DND-41 (cell line): ENCODE results near the gene DOCK9.

Experiments used
- ATAC-seq: fragments of 200-7000 bp; cut with Tn5 transposase; 3 replicates; pipeline ENCODE4 v1.9.1; 2021; ENCODE audit warnings: low read depth; ENCODE audit not compliant: insufficient read depth
- DNase-seq: peaks from one replicate; pipeline ENCODE4 v3.0.0-alpha.2; 2020
- H2AFZ ChIP-seq: 2 replicates; pipeline ENCODE4 v1.6.0; 2012; ENCODE audit warnings: low read depth, low read length
- H3K27ac ChIP-seq: 2 replicates; pipeline ENCODE4 v1.5.1; 2012; ENCODE audit warnings: low read length, inconsistent platforms
- H3K27me3 ChIP-seq: fragments of 200-600 bp; sonication (generic); 2 replicates; pipeline ENCODE4 v1.6.0; 2012; ENCODE audit warnings: low read length, mild to moderate bottlenecking, inconsistent platforms; ENCODE audit not compliant: insufficient read depth, poor library complexity
- H3K36me3 ChIP-seq: 2 replicates; pipeline ENCODE4 v1.5.1; 2012; ENCODE audit warnings: low read length, inconsistent platforms; ENCODE audit not compliant: insufficient read depth
- H3K4me1 ChIP-seq: 2 replicates; pipeline ENCODE4 v1.5.1; 2012; ENCODE audit warnings: mild to moderate bottlenecking, low read length; ENCODE audit not compliant: insufficient read depth
- H3K4me2 ChIP-seq: 2 replicates; pipeline ENCODE4 v1.6.0; 2012; ENCODE audit warnings: mild to moderate bottlenecking, moderate library complexity, low read length, inconsistent platforms; ENCODE audit not compliant: insufficient read depth
- H3K4me3 ChIP-seq, 2 experiments: fragments of 200-600 bp in 1 of 2; shearing (Covaris generic) in 1 of 2; 2 replicates each; pipeline ENCODE4 v1.5.1; 2012 to 2016; ENCODE audit warnings: inconsistent platforms in 2 of 2, low read length in 2 of 2, mild to moderate bottlenecking in 2 of 2, low read depth in 1 of 2, moderate library complexity in 1 of 2
- H3K79me2 ChIP-seq: 2 replicates; pipeline ENCODE4 v1.6.0; 2012; ENCODE audit warnings: low read length, inconsistent platforms; ENCODE audit not compliant: insufficient read depth
- H3K9ac ChIP-seq: 2 replicates; pipeline ENCODE4 v1.6.0; 2012; ENCODE audit warnings: low read depth, mild to moderate bottlenecking, inconsistent platforms, low read length, moderate library complexity
- H3K9me3 ChIP-seq: 2 replicates; pipeline ENCODE4 v1.5.1; 2012; ENCODE audit warnings: low read length, moderate library complexity, mild to moderate bottlenecking, inconsistent platforms; ENCODE audit not compliant: insufficient read depth, severe bottlenecking
- H4K20me1 ChIP-seq: 2 replicates; pipeline ENCODE4 v1.6.0; 2012; ENCODE audit warnings: low read length; ENCODE audit not compliant: insufficient read depth
- EZH2 ChIP-seq: IDR thresholded peaks from 3 replicates; pipeline ENCODE4 v1.6.1; 2012; ENCODE audit warnings: borderline replicate concordance, low read depth, mild to moderate bottlenecking, moderate library complexity, low read length, inconsistent platforms; ENCODE audit not compliant: severe bottlenecking
- TF ChIP-seq, protein P1 (sequence below): IDR thresholded peaks from 2 replicates; pipeline ENCODE4 v1.5.1; 2012; ENCODE audit warnings: borderline replicate concordance, low read length, moderate library complexity, mild to moderate bottlenecking; ENCODE audit not compliant: poor library complexity, severe bottlenecking; ENCODE audit errors: extremely low read depth

Gene DOCK9

GRCh38 chr13:98844021-98844420 lies 133.8 kb downstream of the DOCK9 start:
- DNase-seq (no peak), ATAC-seq (no peak)
- Histone ChIP-seq H3K4me2 (no peak overlapping the region), H3K4me1 (no peaks in the 10 kb centered on the region), H3K4me3 (no peak overlapping the region), H3K27ac (no peak overlapping the region), H2AFZ (no peak overlapping the region), H3K79me2 (no peaks in the 10 kb centered on the region), H3K9me3 (no peaks in the 10 kb centered on the region), H3K27me3 (no peaks in the 10 kb centered on the region), H3K36me3 (peaks cover 12% of the 10 kb centered on the region), H3K9ac (no peak overlapping the region), H4K20me1 (no peaks in the 10 kb centered on the region)
- TF ChIP-seq, protein P1, sequence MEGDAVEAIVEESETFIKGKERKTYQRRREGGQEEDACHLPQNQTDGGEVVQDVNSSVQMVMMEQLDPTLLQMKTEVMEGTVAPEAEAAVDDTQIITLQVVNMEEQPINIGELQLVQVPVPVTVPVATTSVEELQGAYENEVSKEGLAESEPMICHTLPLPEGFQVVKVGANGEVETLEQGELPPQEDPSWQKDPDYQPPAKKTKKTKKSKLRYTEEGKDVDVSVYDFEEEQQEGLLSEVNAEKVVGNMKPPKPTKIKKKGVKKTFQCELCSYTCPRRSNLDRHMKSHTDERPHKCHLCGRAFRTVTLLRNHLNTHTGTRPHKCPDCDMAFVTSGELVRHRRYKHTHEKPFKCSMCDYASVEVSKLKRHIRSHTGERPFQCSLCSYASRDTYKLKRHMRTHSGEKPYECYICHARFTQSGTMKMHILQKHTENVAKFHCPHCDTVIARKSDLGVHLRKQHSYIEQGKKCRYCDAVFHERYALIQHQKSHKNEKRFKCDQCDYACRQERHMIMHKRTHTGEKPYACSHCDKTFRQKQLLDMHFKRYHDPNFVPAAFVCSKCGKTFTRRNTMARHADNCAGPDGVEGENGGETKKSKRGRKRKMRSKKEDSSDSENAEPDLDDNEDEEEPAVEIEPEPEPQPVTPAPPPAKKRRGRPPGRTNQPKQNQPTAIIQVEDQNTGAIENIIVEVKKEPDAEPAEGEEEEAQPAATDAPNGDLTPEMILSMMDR, result no peak

DNA sequence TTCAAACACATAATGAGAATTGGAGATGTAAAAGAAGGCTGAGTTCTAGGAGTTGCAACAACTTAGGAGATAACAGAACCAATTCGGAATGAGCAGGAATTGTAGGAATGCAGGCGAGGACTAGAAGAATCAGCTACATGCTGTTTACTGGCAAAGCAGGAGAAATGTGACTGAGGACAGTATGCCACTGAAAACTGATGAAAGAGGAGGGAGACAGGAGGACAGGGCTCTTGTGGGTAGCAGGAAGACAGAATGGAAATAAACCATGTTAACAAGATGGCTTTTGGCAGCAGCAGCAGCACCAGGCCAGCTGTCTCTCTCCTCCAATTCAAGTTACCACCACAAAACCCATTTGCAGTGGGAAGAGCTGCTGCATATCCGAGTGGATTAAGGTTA lies 134.4 kb downstream of the DOCK9 start:
- no peak overlapping the region for H3K27ac ChIP-seq
- H3K4me1 ChIP-seq, result no peaks in the 10 kb centered on the region
- no peak overlapping the region for H2AFZ ChIP-seq
- ATAC-seq (no peak), DNase-seq (no peak)
- peaks cover 12% of the 10 kb centered on the region for H3K36me3 ChIP-seq
- H3K4me2 ChIP-seq, result no peak overlapping the region
- no peak for TF ChIP-seq EZH2
- TF ChIP-seq, protein P1, result no peak
- H3K9ac ChIP-seq, result no peak overlapping the region
- H3K4me3 ChIP-seq, result no peak overlapping the region
- H3K9me3 ChIP-seq, result no peaks in the 10 kb centered on the region
- no peaks in the 10 kb centered on the region for H3K79me2 ChIP-seq
- H4K20me1 ChIP-seq, result no peaks in the 10 kb centered on the region
- H3K27me3 ChIP-seq, result no peaks in the 10 kb centered on the region

- Histone ChIP-seq H3K27ac (no peak overlapping the region), H3K36me3 (peaks cover 12% of the 10 kb centered on the region), H3K79me2 (no peaks in the 10 kb centered on the region), H3K27me3 (no peaks in the 10 kb centered on the region), H2AFZ (no peak overlapping the region), H3K4me3 (no peak overlapping the region), H3K9ac (no peak overlapping the region), H3K4me1 (no peaks in the 10 kb centered on the region), H3K9me3 (no peaks in the 10 kb centered on the region), H4K20me1 (no peaks in the 10 kb centered on the region), H3K4me2 (no peak overlapping the region)
- ATAC-seq, result peak; percentile 90
- no peak for TF ChIP-seq EZH2
- TF ChIP-seq, protein P1, result peak; percentile 84
- DNase-seq, result peak; percentile 76
Observed at GRCh38 chr13:98842858-98843481, 134.9 kb downstream of the DOCK9 start.

GRCh38 chr13:98842070-98842469 lies 135.8 kb downstream of the DOCK9 start:
- Histone ChIP-seq H3K4me2 (no peak overlapping the region), H2AFZ (no peak overlapping the region), H3K4me3 (no peak overlapping the region), H3K79me2 (no peaks in the 10 kb centered on the region), H3K4me1 (no peaks in the 10 kb centered on the region), H3K36me3 (peaks cover 12% of the 10 kb centered on the region), H3K27me3 (no peaks in the 10 kb centered on the region), H3K9ac (no peak overlapping the region), H4K20me1 (no peaks in the 10 kb centered on the region), H3K9me3 (no peaks in the 10 kb centered on the region), H3K27ac (no peak overlapping the region)
- no peak for DNase-seq
- TF ChIP-seq, protein P1, result no peak
- no peak for TF ChIP-seq EZH2
- no peak for ATAC-seq
